ENCODE measurements around the gene NUDT12. TPM values are rescaled to one million over a fixed set of nuclear protein-coding genes. Genes with fewer than 3 reads are reported as not detected.

Gene NUDT12
- total RNA-seq, 1 experiment from 2014 or later: 11.5 TPM

- no peak for TF ChIP-seq CTCF (IDR thresholded peaks at IDR 0.05; ENCODE audit: unreplicated experiment)
- Mint-ChIP-seq H3K4me3 (ENCODE audit: unreplicated experiment) (no peak overlapping the region), H3K9me3 (ENCODE audit: unreplicated experiment) (no peaks in the 10 kb centered on the region), H3K27ac (ENCODE audit: low read depth, unreplicated experiment) (no peak overlapping the region), H3K4me1 (ENCODE audit: insufficient read depth, unreplicated experiment) (no peaks in the 10 kb centered on the region), H3K27me3 (ENCODE audit: insufficient read depth, unreplicated experiment) (no peaks in the 10 kb centered on the region), H3K36me3 (ENCODE audit: insufficient read depth, unreplicated experiment) (no peaks in the 10 kb centered on the region)
- no peak for DNase-seq (ENCODE audit: unreplicated experiment)
- intact Hi-C loops (cut with micrococcal nuclease): no loop called here
- no TSS peak for BruUV-seq (replicated peaks)
- CTCF ChIA-PET: no interaction called here
- POLR2A ChIA-PET: interaction anchor here (0.6 kb wide), 1 partner anchor 36 kb away, joined by 4 read pairs; no protein-coding TSS in a partner anchor
Measured at GRCh38 chr5:103542441-103542840, 20.1 kb downstream of the NUDT12 start.

DNA sequence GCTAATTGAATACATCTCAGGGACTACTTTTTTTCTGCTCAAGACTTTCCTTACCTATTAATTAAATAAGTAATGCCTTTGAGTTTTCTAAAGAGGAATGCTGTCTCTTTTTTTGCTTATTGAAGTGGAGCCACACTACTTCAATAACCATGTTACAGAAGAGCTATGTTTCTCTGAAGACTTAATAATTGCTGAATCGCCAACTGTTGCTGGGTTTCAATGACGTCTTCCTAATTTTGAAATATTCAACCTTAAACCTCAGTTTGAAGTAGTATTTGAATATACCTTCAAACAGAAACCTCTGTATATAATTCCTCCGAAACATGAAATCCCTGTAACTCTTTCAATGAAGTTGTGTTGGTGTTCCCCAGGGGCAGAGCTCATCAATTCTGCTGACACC lies 21.0 kb downstream of the NUDT12 start:
- CTCF ChIA-PET: interaction anchor here (1.2 kb wide), 1 partner anchor 14 kb away, joined by 4 read pairs; no protein-coding TSS in a partner anchor
- Mint-ChIP-seq H3K36me3 (ENCODE audit: insufficient read depth, unreplicated experiment) (no peaks in the 10 kb centered on the region), H3K4me1 (ENCODE audit: insufficient read depth, unreplicated experiment) (no peaks in the 10 kb centered on the region), H3K27me3 (ENCODE audit: insufficient read depth, unreplicated experiment) (peaks cover 3% of the 10 kb centered on the region), H3K9me3 (ENCODE audit: unreplicated experiment) (no peaks in the 10 kb centered on the region), H3K4me3 (ENCODE audit: unreplicated experiment) (no peak overlapping the region), H3K27ac (ENCODE audit: low read depth, unreplicated experiment) (no peak overlapping the region)
- intact Hi-C loops (cut with micrococcal nuclease): no loop called here
- POLR2A ChIA-PET: interaction anchor here (0.6 to 1.8 kb wide), 2 partner anchors 9 to 35 kb away, joined by 4 read pairs; no protein-coding TSS in a partner anchor
- no peak for TF ChIP-seq CTCF (IDR thresholded peaks at IDR 0.05; ENCODE audit: unreplicated experiment)
- no peak for DNase-seq (ENCODE audit: unreplicated experiment)
- BruUV-seq (replicated peaks): no TSS peak

GRCh38 chr5:103541114-103541513 lies 21.5 kb downstream of the NUDT12 start:
- Mint-ChIP-seq H3K4me1 (ENCODE audit: insufficient read depth, unreplicated experiment) (no peaks in the 10 kb centered on the region), H3K4me3 (ENCODE audit: unreplicated experiment) (no peak overlapping the region), H3K27me3 (ENCODE audit: insufficient read depth, unreplicated experiment) (peaks cover 7% of the 10 kb centered on the region), H3K36me3 (ENCODE audit: insufficient read depth, unreplicated experiment) (no peaks in the 10 kb centered on the region), H3K9me3 (ENCODE audit: unreplicated experiment) (no peaks in the 10 kb centered on the region), H3K27ac (ENCODE audit: low read depth, unreplicated experiment) (no peak overlapping the region)
- ChIA-PET CTCF (interaction anchor here (0.9 to 1.2 kb wide), 2 partner anchors 10 to 14 kb away, joined by 3 to 4 read pairs; no protein-coding TSS in a partner anchor), POLR2A (interaction anchor here (1.8 kb wide), 1 partner anchor 9 kb away, joined by 4 read pairs; no protein-coding TSS in a partner anchor)
- no TSS peak for BruUV-seq (replicated peaks)
- no peak for TF ChIP-seq CTCF (IDR thresholded peaks at IDR 0.05; ENCODE audit: unreplicated experiment)
- no peak for DNase-seq (ENCODE audit: unreplicated experiment)
- intact Hi-C loops (cut with micrococcal nuclease): no loop called here

- ChIA-PET POLR2A (interaction anchor here (0.6 to 1.8 kb wide), 3 partner anchors 7 to 463 kb away, joined by 3 to 4 read pairs (median 4); no protein-coding TSS in a partner anchor), CTCF (interaction anchor here (1.1 kb wide), 1 partner anchor 10 kb away, joined by 3 read pairs; no protein-coding TSS in a partner anchor)
- DNase-seq (ENCODE audit: unreplicated experiment): no peak
- Mint-ChIP-seq H3K27ac (ENCODE audit: low read depth, unreplicated experiment) (no peak overlapping the region), H3K4me3 (ENCODE audit: unreplicated experiment) (no peak overlapping the region), H3K9me3 (ENCODE audit: unreplicated experiment) (no peaks in the 10 kb centered on the region), H3K36me3 (ENCODE audit: insufficient read depth, unreplicated experiment) (no peaks in the 10 kb centered on the region), H3K27me3 (ENCODE audit: insufficient read depth, unreplicated experiment) (peaks cover 19% of the 10 kb centered on the region), H3K4me1 (ENCODE audit: insufficient read depth, unreplicated experiment) (no peaks in the 10 kb centered on the region)
- TF ChIP-seq CTCF (IDR thresholded peaks at IDR 0.05; ENCODE audit: unreplicated experiment): no peak
- no TSS peak for BruUV-seq (replicated peaks)
- intact Hi-C loops (cut with micrococcal nuclease): no loop called here
Measured at GRCh38 chr5:103539376-103540330, 22.9 kb downstream of the NUDT12 start.

Data from MCF 10A (cell line).